ENCODE data around the gene LONP2. TPM values are rescaled to one million over a fixed set of nuclear protein-coding genes. Genes with fewer than 3 reads are reported as not detected.
A peak's percentile ranks its signal among the peaks of the same experiment; 100 is the strongest.

Gene LONP2
- total and polyA plus RNA-seq, 9 of the 15 experiments (the other 6 are each of a cell fraction or from before 2014, with no cell fraction given), result 8.1 to 41.2 (median 25.6) TPM

DNA sequence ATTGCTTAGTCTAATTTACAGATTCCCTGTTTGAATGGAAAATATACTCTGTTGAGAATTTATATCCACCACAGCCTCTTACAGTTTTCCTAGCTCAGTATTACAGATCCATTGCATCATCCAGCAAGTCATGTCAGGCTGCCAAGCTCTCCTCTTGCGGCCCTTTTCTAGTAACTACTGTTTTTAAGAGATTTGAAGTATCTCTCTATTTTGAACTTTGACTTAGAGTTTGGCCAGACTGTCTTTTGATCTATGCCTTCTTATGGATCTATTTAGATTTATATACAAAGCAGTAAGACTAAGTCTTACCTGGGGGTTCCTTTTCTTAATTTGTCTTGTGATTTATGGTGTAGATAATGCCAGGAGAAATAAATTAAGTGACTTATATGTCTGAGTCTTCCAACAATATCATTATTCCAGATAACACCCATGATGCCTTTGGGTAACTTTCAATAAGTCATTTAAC, 56.3 kb downstream of the LONP2 start (continued):
- TF ChIP-seq RREB1 (CRISPR knock-in tag; IDR thresholded peaks at IDR 0.05) (no peak), BCL6 (CRISPR knock-in tag; IDR thresholded peaks at IDR 0.05) (0 out of 2 replicates have a peak, but pooled peaks have one; percentile 39), ZFP36 (IDR thresholded peaks at IDR 0.05; ENCODE audit: low read depth, low read length, partially characterized antibody) (no peak), TARDBP (IDR thresholded peaks at IDR 0.05) (no peak), HDAC2 (IDR thresholded peaks at IDR 0.05) (no peak), SOX6 (IDR thresholded peaks at IDR 0.05) (no peak), IRF9 (tag; IDR thresholded peaks at IDR 0.05) (peak; percentile 88), ZBTB7A (IDR thresholded peaks at IDR 0.05; ENCODE audit: borderline replicate concordance, control insufficient read depth, low read depth, low read length) (no peak), GABPB2 (CRISPR knock-in tag; conservative IDR thresholded peaks at IDR 0.05) (no peak), HDAC8 (tag; IDR thresholded peaks at IDR 0.05) (peak; percentile 87), MAZ (CRISPR knock-in tag; conservative IDR thresholded peaks at IDR 0.05 in 1 of 2, IDR thresholded peaks at IDR 0.05 in 1 of 2) (no peak), KDM1A (IDR thresholded peaks at IDR 0.05) (no peak), GABPA (tag; conservative IDR thresholded peaks at IDR 0.05; ENCODE audit: low read depth) (peak; percentile 45), MTA2 (IDR thresholded peaks at IDR 0.05; ENCODE audit: low read depth) (no peak), MBD2 (IDR thresholded peaks at IDR 0.05; ENCODE audit: borderline replicate concordance, low read depth) (no peak), NR0B1 (IDR thresholded peaks at IDR 0.05; ENCODE audit: partially characterized antibody) (no peak), ZNF253 (CRISPR knock-in tag; conservative IDR thresholded peaks at IDR 0.05) (no peak)
- TF ChIP-seq, protein P1, sequence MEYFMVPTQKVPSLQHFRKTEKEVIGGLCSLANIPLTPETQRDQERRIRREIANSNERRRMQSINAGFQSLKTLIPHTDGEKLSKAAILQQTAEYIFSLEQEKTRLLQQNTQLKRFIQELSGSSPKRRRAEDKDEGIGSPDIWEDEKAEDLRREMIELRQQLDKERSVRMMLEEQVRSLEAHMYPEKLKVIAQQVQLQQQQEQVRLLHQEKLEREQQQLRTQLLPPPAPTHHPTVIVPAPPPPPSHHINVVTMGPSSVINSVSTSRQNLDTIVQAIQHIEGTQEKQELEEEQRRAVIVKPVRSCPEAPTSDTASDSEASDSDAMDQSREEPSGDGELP (CRISPR knock-in tag; IDR thresholded peaks at IDR 0.05; ENCODE audit: borderline replicate concordance), result no peak
- TF ChIP-seq, protein P2, sequence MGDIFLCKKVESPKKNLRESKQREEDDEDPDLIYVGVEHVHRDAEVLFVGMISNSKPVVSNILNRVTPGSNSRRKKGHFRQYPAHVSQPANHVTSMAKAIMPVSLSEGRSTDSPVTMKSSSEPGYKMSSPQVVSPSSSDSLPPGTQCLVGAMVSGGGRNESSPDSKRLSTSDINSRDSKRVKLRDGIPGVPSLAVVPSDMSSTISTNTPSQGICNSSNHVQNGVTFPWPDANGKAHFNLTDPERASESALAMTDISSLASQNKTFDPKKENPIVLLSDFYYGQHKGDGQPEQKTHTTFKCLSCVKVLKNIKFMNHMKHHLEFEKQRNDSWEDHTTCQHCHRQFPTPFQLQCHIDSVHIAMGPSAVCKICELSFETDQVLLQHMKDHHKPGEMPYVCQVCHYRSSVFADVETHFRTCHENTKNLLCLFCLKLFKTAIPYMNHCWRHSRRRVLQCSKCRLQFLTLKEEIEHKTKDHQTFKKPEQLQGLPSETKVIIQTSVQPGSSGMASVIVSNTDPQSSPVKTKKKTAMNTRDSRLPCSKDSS (IDR thresholded peaks at IDR 0.05; ENCODE audit: low read depth, partially characterized antibody), result no peak
